GM23338 (cell line): ENCODE measurements around the gene SORBS1. TPM values are rescaled to one million over a fixed set of nuclear protein-coding genes. Genes with fewer than 3 reads are reported as not detected.
A peak's percentile ranks its signal among the peaks of the same experiment; 100 is the strongest.

Source experiments
- ATAC-seq: fragments of 200-7000 bp; cut with Tn5 transposase; 3 replicates; pipeline ENCODE4 v1.9.1; 2020
- DNase-seq: peaks from one replicate; pipeline ENCODE4 v3.0.0-alpha.2; 2015; ENCODE audit warnings: low spot score
- H2AFZ ChIP-seq: fragments of 200-600 bp; sonication (generic); 2 replicates; pipeline ENCODE4 v1.8.0; 2016; ENCODE audit warnings: antibody characterized with exemption, mild to moderate bottlenecking, moderate library complexity
- H3F3A ChIP-seq: fragments of 200-600 bp; sonication (generic); replicated peaks from 2 replicates; pipeline ENCODE4 v1.8.0; 2017; ENCODE audit warnings: antibody characterized with exemption, mixed run types, low read depth
- H3K27ac ChIP-seq: fragments of 200-600 bp; sonication (generic); 2 replicates; pipeline ENCODE4 v1.6.1; 2016; ENCODE audit warnings: low read depth
- H3K27me3 ChIP-seq: fragments of 200-600 bp; sonication (generic); 2 replicates; pipeline ENCODE4 v1.8.0; 2016; ENCODE audit warnings: mild to moderate bottlenecking, mixed run types, moderate library complexity; ENCODE audit not compliant: insufficient read depth
- H3K36me3 ChIP-seq: fragments of 200-600 bp; sonication (generic); 2 replicates; pipeline ENCODE4 v1.8.0; 2016; ENCODE audit warnings: mild to moderate bottlenecking; ENCODE audit not compliant: insufficient read depth
- H3K4me1 ChIP-seq: fragments of 200-600 bp; sonication (generic); 2 replicates; pipeline ENCODE4 v1.8.0; 2016; ENCODE audit warnings: mild to moderate bottlenecking, moderate library complexity; ENCODE audit not compliant: insufficient read depth
- H3K4me2 ChIP-seq: fragments of 200-600 bp; sonication (generic); 2 replicates; pipeline ENCODE4 v1.7.1; 2017; ENCODE audit warnings: mixed run types
- H3K4me3 ChIP-seq: fragments of 200-600 bp; sonication (generic); 2 replicates; pipeline ENCODE4 v1.6.1; 2016; ENCODE audit warnings: mixed run types
- H3K79me2 ChIP-seq: fragments of 200-600 bp; sonication (generic); replicated peaks from 2 replicates; pipeline ENCODE4 v1.8.0; 2017; ENCODE audit warnings: mild to moderate bottlenecking; ENCODE audit not compliant: insufficient read depth
- H3K9me2 ChIP-seq: fragments of 200-600 bp; sonication (generic); 2 replicates; pipeline ENCODE4 v1.8.0; 2017; ENCODE audit not compliant: insufficient read depth
- H4K20me1 ChIP-seq: fragments of 200-600 bp; sonication (generic); replicated peaks from 2 replicates; pipeline ENCODE4 v1.8.0; 2017; ENCODE audit warnings: mild to moderate bottlenecking; ENCODE audit not compliant: insufficient read depth
- H3K27ac Mint-ChIP-seq: 2 replicates; pipeline ENCODE4 v1.8.0; 2020; ENCODE audit warnings: inconsistent platforms, mild to moderate bottlenecking, moderate library complexity, mixed read lengths
- H3K27me3 Mint-ChIP-seq: 3 replicates; pipeline ENCODE4 v1.8.0; 2022; ENCODE audit warnings: low read depth, mild to moderate bottlenecking, moderate library complexity, mixed read lengths, inconsistent platforms; ENCODE audit not compliant: insufficient read depth, poor library complexity
- H3K36me3 Mint-ChIP-seq: 3 replicates; pipeline ENCODE4 v1.8.0; 2021; ENCODE audit warnings: low read depth, mild to moderate bottlenecking, inconsistent platforms, moderate library complexity, mixed read lengths
- H3K4me1 Mint-ChIP-seq: 3 replicates; pipeline ENCODE4 v1.8.0; 2020; ENCODE audit warnings: mild to moderate bottlenecking, inconsistent platforms, mixed read lengths
- H3K4me3 Mint-ChIP-seq: 3 replicates; pipeline ENCODE4 v1.8.0; 2021; ENCODE audit warnings: moderate library complexity, mild to moderate bottlenecking, inconsistent platforms, mixed read lengths
- H3K9me3 Mint-ChIP-seq: 3 replicates; pipeline ENCODE4 v1.8.0; 2020; ENCODE audit warnings: moderate library complexity, mild to moderate bottlenecking, inconsistent platforms, mixed read lengths
- CTCF ChIP-seq, 2 experiments: fragments of 200-600 bp in 1 of 2; sonication (generic) in 1 of 2; conservative IDR thresholded peaks; 2 replicates each; pipeline versions ENCODE4 v1.5.1 to v1.6.1; 2016 to 2017; ENCODE audit warnings: antibody characterized with exemption in 2 of 2, low read depth in 2 of 2, mild to moderate bottlenecking in 2 of 2, moderate library complexity in 1 of 2
- EZH2phosphoT487 ChIP-seq: fragments of 200-600 bp; sonication (generic); IDR thresholded peaks from one replicate; pipeline ENCODE4 v1.8.1; 2018; ENCODE audit warnings: antibody characterized with exemption; ENCODE audit not compliant: unreplicated experiment
- JUNB ChIP-seq: IDR thresholded peaks from one replicate; pipeline ENCODE4 v1.6.1; 2016; ENCODE audit warnings: antibody characterized with exemption; ENCODE audit not compliant: unreplicated experiment
- NANOG ChIP-seq: IDR thresholded peaks from 2 replicates; pipeline ENCODE4 v1.6.1; 2016; ENCODE audit warnings: antibody characterized with exemption, borderline replicate concordance
- POLR2AphosphoS5 ChIP-seq: IDR thresholded peaks from 2 replicates; pipeline ENCODE4 v1.6.1; 2016; ENCODE audit warnings: antibody characterized with exemption, low read depth
- REST ChIP-seq: IDR thresholded peaks from one replicate; pipeline ENCODE4 v1.6.1; 2018; ENCODE audit warnings: antibody characterized with exemption; ENCODE audit not compliant: unreplicated experiment
- STAT1 ChIP-seq: IDR thresholded peaks from one replicate; pipeline ENCODE4 v1.6.1; 2016; ENCODE audit warnings: antibody characterized with exemption; ENCODE audit not compliant: unreplicated experiment
- ZNF114 ChIP-seq: fragments of 250-450 bp; sonication (Bioruptor Pico); IDR thresholded peaks from 2 replicates; pipeline ENCODE4 v1.5.0; 2020; ENCODE audit warnings: mild to moderate bottlenecking, moderate library complexity
- ZNF331 ChIP-seq: fragments of 250-450 bp; sonication (Bioruptor Pico); IDR thresholded peaks from 2 replicates; pipeline ENCODE4 v1.5.0; 2020; ENCODE audit warnings: low read depth, mild to moderate bottlenecking, moderate library complexity
- polyA plus RNA-seq: library from polyadenylated mRNA; unstranded; fragments of >200 nt; fragmentation: Nextera tagmentation; extraction: Ambion mirVana; gene quantifications from 2 replicates; pipeline ENCODE4 v1.2.1, GENCODE V29; 2016
- total RNA-seq: library from RNA; depleted of rRNA; stranded (reverse); fragments of >200 nt; shearing (Covaris generic); gene quantifications from 2 replicates; pipeline ENCODE4 v1.2.3, GENCODE V29; 2014
- TF ChIP-seq, protein P1 (sequence below): fragments of 250-450 bp; sonication (Bioruptor Pico); IDR thresholded peaks from 2 replicates; pipeline ENCODE4 v1.5.0; 2020; ENCODE audit warnings: mild to moderate bottlenecking, moderate library complexity

SORBS1 gene
- total and polyA plus RNA-seq, 2 experiments from 2014 or later, result 47.7 to 51.5 TPM

GRCh38 chr10:95579835-95580535 is 18.8 kb upstream of the SORBS1 start:
- TF ChIP-seq STAT1, result no peak
- no peak for TF ChIP-seq REST
- TF ChIP-seq NANOG, result no peak
- Mint-ChIP-seq H3K27me3 (peaks cover 1% of the 10 kb centered on the region), H3K9me3 (no peaks in the 10 kb centered on the region), H3K36me3 (no peaks in the 10 kb centered on the region), H3K27ac (no peak overlapping the region), H3K4me1 (no peaks in the 10 kb centered on the region), H3K4me3 (no peak overlapping the region)
- no peaks in the 10 kb centered on the region for H3K79me2 ChIP-seq
- H3K36me3 ChIP-seq, result no peaks in the 10 kb centered on the region
- H3K9me2 ChIP-seq, result no peaks in the 10 kb centered on the region
- no peak overlapping the region for H3K4me2 ChIP-seq
- H3K4me1 ChIP-seq, result no peaks in the 10 kb centered on the region
- no peaks in the 10 kb centered on the region for H3F3A ChIP-seq
- no peak overlapping the region for H3K27ac ChIP-seq
- H3K4me3 ChIP-seq, result no peak overlapping the region
- peak overlapping the region; percentile 56; the same call in 1 of the 2 replicates for H2AFZ ChIP-seq
- no peaks in the 10 kb centered on the region for H3K27me3 ChIP-seq
- H4K20me1 ChIP-seq, result no peaks in the 10 kb centered on the region
- ATAC-seq, result no peak
- DNase-seq, result no peak

DNA sequence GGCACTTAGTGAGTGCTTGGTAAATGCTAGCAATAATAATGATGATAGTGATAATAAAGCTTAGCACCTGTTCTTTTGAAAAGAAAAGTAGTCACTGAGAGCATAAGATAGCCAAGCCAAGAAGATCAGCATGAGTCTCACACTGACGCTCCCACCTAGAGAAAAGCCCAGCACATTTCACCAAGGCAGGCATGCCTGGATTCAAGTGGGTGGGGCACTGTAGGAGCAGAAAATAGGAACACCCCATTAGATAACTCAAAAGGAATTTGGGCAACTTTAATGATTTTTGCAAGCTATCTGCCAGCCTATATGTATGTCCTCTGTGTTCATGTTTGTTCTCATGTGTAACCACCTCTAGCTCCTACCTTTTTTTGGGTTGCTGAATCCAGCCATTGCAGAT is 18.1 kb upstream of the SORBS1 start:
- peaks cover 1% of the 10 kb centered on the region for H3K27me3 Mint-ChIP-seq
- no peak overlapping the region for H3K4me3 Mint-ChIP-seq
- Histone ChIP-seq H3K4me1 (no peaks in the 10 kb centered on the region), H3K36me3 (no peaks in the 10 kb centered on the region), H3K4me3 (no peak overlapping the region), H3K4me2 (no peak overlapping the region), H3K9me2 (no peaks in the 10 kb centered on the region), H3K79me2 (no peaks in the 10 kb centered on the region), H3K27me3 (no peaks in the 10 kb centered on the region), H4K20me1 (no peaks in the 10 kb centered on the region), H3F3A (no peaks in the 10 kb centered on the region), H3K27ac (no peak overlapping the region), H2AFZ (0 out of 2 replicates have a peak overlapping the region, but pooled peaks have one; percentile 56)
- H3K4me1 Mint-ChIP-seq, result no peaks in the 10 kb centered on the region
- DNase-seq, result no peak
- H3K36me3 Mint-ChIP-seq, result no peaks in the 10 kb centered on the region
- no peaks in the 10 kb centered on the region for H3K9me3 Mint-ChIP-seq
- no peak for ATAC-seq
- H3K27ac Mint-ChIP-seq, result no peak overlapping the region
- TF ChIP-seq ZNF114 (CRISPR knock-in tag) (no peak), JUNB (no peak), CTCF (conservative IDR thresholded peaks at IDR 0.05; ENCODE audit: low read depth in 2 of 2) (no peak), EZH2phosphoT487 (no peak), NANOG (no peak), ZNF331 (CRISPR knock-in tag) (no peak), POLR2AphosphoS5 (no peak)
- TF ChIP-seq, protein P1, sequence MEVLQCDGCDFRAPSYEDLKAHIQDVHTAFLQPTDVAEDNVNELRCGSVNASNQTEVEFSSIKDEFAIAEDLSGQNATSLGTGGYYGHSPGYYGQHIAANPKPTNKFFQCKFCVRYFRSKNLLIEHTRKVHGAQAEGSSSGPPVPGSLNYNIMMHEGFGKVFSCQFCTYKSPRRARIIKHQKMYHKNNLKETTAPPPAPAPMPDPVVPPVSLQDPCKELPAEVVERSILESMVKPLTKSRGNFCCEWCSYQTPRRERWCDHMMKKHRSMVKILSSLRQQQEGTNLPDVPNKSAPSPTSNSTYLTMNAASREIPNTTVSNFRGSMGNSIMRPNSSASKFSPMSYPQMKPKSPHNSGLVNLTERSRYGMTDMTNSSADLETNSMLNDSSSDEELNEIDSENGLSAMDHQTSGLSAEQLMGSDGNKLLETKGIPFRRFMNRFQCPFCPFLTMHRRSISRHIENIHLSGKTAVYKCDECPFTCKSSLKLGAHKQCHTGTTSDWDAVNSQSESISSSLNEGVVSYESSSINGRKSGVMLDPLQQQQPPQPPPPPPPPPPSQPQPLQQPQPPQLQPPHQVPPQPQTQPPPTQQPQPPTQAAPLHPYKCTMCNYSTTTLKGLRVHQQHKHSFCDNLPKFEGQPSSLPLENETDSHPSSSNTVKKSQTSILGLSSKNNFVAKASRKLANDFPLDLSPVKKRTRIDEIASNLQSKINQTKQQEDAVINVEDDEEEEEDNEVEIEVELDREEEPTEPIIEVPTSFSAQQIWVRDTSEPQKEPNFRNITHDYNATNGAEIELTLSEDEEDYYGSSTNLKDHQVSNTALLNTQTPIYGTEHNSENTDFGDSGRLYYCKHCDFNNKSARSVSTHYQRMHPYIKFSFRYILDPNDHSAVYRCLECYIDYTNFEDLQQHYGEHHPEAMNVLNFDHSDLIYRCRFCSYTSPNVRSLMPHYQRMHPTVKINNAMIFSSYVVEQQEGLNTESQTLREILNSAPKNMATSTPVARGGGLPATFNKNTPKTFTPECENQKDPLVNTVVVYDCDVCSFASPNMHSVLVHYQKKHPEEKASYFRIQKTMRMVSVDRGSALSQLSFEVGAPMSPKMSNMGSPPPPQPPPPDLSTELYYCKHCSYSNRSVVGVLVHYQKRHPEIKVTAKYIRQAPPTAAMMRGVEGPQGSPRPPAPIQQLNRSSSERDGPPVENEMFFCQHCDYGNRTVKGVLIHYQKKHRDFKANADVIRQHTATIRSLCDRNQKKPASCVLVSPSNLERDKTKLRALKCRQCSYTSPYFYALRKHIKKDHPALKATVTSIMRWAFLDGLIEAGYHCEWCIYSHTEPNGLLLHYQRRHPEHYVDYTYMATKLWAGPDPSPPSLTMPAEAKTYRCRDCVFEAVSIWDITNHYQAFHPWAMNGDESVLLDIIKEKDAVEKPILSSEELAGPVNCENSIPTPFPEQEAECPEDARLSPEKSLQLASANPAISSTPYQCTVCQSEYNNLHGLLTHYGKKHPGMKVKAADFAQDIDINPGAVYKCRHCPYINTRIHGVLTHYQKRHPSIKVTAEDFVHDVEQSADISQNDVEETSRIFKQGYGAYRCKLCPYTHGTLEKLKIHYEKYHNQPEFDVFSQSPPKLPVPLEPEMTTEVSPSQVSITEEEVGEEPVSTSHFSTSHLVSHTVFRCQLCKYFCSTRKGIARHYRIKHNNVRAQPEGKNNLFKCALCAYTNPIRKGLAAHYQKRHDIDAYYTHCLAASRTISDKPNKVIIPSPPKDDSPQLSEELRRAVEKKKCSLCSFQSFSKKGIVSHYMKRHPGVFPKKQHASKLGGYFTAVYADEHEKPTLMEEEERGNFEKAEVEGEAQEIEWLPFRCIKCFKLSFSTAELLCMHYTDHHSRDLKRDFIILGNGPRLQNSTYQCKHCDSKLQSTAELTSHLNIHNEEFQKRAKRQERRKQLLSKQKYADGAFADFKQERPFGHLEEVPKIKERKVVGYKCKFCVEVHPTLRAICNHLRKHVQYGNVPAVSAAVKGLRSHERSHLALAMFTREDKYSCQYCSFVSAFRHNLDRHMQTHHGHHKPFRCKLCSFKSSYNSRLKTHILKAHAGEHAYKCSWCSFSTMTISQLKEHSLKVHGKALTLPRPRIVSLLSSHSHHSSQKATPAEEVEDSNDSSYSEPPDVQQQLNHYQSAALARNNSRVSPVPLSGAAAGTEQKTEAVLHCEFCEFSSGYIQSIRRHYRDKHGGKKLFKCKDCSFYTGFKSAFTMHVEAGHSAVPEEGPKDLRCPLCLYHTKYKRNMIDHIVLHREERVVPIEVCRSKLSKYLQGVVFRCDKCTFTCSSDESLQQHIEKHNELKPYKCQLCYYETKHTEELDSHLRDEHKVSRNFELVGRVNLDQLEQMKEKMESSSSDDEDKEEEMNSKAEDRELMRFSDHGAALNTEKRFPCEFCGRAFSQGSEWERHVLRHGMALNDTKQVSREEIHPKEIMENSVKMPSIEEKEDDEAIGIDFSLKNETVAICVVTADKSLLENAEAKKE (CRISPR knock-in tag), result no peak
